HepG2 (cell line): ENCODE data around the gene AGXT. TPM values are rescaled to one million over a fixed set of nuclear protein-coding genes. Genes with fewer than 3 reads are reported as not detected.

Source experiments
- ADNP ChIP-seq: sonication (generic); formaldehyde crosslinking; IDR thresholded peaks from 2 replicates; pipeline ENCODE4 v1.4.0; 2020; ENCODE audit warnings: missing genetic modification reagents
- ARNT ChIP-seq: fragments of 450-650 bp; IDR thresholded peaks from 2 replicates; pipeline ENCODE4 v1.6.1; 2017
- ARNT2 ChIP-seq: sonication (generic); formaldehyde crosslinking; IDR thresholded peaks from 2 replicates; pipeline ENCODE4 v1.8.0; 2022; ENCODE audit warnings: mild to moderate bottlenecking, low read depth, missing genetic modification reagents, moderate library complexity
- CHCHD3 ChIP-seq: sonication (generic); formaldehyde crosslinking; IDR thresholded peaks from 2 replicates; pipeline ENCODE4 v1.8.0; 2022; ENCODE audit warnings: mild to moderate bottlenecking, missing genetic modification reagents, moderate library complexity
- DNMT3B ChIP-seq: conservative IDR thresholded peaks from 2 replicates; pipeline ENCODE4 v1.6.1; 2016; ENCODE audit warnings: missing biosample characterization, control low read depth
- GLI4 ChIP-seq: sonication (generic); formaldehyde crosslinking; IDR thresholded peaks from 2 replicates; pipeline ENCODE4 v1.5.1; 2020; ENCODE audit warnings: missing genetic modification reagents, mild to moderate bottlenecking, moderate library complexity, borderline replicate concordance
- KDM4B ChIP-seq: sonication (generic); formaldehyde crosslinking; IDR thresholded peaks from 2 replicates; pipeline ENCODE4 v1.4.0; 2020; ENCODE audit warnings: missing genetic modification reagents
- MAFF ChIP-seq: IDR thresholded peaks from 2 replicates; pipeline ENCODE4 v1.6.1; 2011; ENCODE audit warnings: low read depth, low read length, improper control_type of control experiment
- RBM22 ChIP-seq: fragments of 200-400 bp; formaldehyde crosslinking; optimal IDR thresholded peaks from 2 replicates; pipeline ENCODE3; 2017; ENCODE audit warnings: mild to moderate bottlenecking, low read length, moderate library complexity
- SATB2 ChIP-seq: sonication (generic); formaldehyde crosslinking; IDR thresholded peaks from 2 replicates; pipeline ENCODE4 v1.5.0; 2020; ENCODE audit warnings: missing genetic modification reagents
- SOX5 ChIP-seq: IDR thresholded peaks from 2 replicates; pipeline ENCODE4 v1.6.1; 2016; ENCODE audit warnings: borderline replicate concordance
- TEAD3 ChIP-seq: optimal IDR thresholded peaks from 2 replicates; pipeline ENCODE3; 2016; ENCODE audit warnings: borderline replicate concordance
- THAP11 ChIP-seq: IDR thresholded peaks from 2 replicates; pipeline ENCODE4 v1.6.1; 2016; ENCODE audit warnings: missing biosample characterization, missing genetic modification reagents
- ZNF263 ChIP-seq: sonication (generic); formaldehyde crosslinking; IDR thresholded peaks from 2 replicates; pipeline ENCODE4 v1.4.0; 2020; ENCODE audit warnings: missing genetic modification reagents
- ZNF337 ChIP-seq: sonication (generic); formaldehyde crosslinking; IDR thresholded peaks from 2 replicates; pipeline ENCODE4 v1.5.1; 2020; ENCODE audit warnings: missing genetic modification reagents, low read depth, mild to moderate bottlenecking, borderline replicate concordance
- ZNF615 ChIP-seq: sonication (generic); formaldehyde crosslinking; IDR thresholded peaks from 2 replicates; pipeline ENCODE4 v1.5.0; 2020; ENCODE audit warnings: mild to moderate bottlenecking, missing genetic modification reagents, borderline replicate concordance
- ZNF878 ChIP-seq: sonication (generic); formaldehyde crosslinking; IDR thresholded peaks from 2 replicates; pipeline ENCODE4 v1.8.1; 2023; ENCODE audit warnings: mild to moderate bottlenecking, missing genetic modification reagents, moderate library complexity
- ZSCAN29 ChIP-seq: sonication (generic); formaldehyde crosslinking; conservative IDR thresholded peaks from 2 replicates; pipeline ENCODE4 v1.4.0; 2020; ENCODE audit warnings: mild to moderate bottlenecking, missing genetic modification reagents
- ZSCAN30 ChIP-seq: sonication (generic); formaldehyde crosslinking; IDR thresholded peaks from 2 replicates; pipeline ENCODE4 v1.5.0; 2020; ENCODE audit warnings: mild to moderate bottlenecking, missing genetic modification reagents
- polyA plus RNA-seq, 8 experiments: library from polyadenylated mRNA; depleted of rRNA in 3 of 8; stranded (reverse) in 7 of 8; unstranded in 1 of 8; fragments of >200 nt; fragmentation: Illumina TruSeq in 4 of 8; extraction: Trizol in 4 of 8; gene quantifications; 2 replicates each; pipeline versions ENCODE4 v1.2.1 to v1.2.3, GENCODE V29; 2011 to 2016; ENCODE audit warnings: low read depth in 4 of 8, missing spikeins in 1 of 8, mixed read lengths in 1 of 8; ENCODE audit not compliant: insufficient read depth in 1 of 8
- total RNA-seq, 5 experiments: library from RNA; depleted of rRNA; stranded (reverse); fragments of >200 nt; fragmentation: Illumina TruSeq; extraction: Trizol; gene quantifications; 2 replicates each; pipeline ENCODE4 v1.2.3, GENCODE V29; 2016; ENCODE audit warnings: low read depth in 1 of 5
- TF ChIP-seq, protein P1 (sequence below): fragments of 450-650 bp; IDR thresholded peaks from 2 replicates; pipeline ENCODE4 v1.6.1; 2016
- TF ChIP-seq, protein P2 (sequence below): sonication (generic); formaldehyde crosslinking; IDR thresholded peaks from 2 replicates; pipeline ENCODE4 v1.4.0; 2020; ENCODE audit warnings: mild to moderate bottlenecking, missing genetic modification reagents, borderline replicate concordance
- TF ChIP-seq, protein P3 (sequence below): IDR thresholded peaks from 2 replicates; pipeline ENCODE4 v1.6.1; 2016; ENCODE audit warnings: missing compliant biosample characterization, missing genetic modification reagents, borderline replicate concordance

The AGXT gene
- total and polyA plus RNA-seq, 2 of the 13 experiments (the other 11 are each of a cell fraction or from before 2014, with no cell fraction given) = 41.9 to 96.1 TPM

DNA sequence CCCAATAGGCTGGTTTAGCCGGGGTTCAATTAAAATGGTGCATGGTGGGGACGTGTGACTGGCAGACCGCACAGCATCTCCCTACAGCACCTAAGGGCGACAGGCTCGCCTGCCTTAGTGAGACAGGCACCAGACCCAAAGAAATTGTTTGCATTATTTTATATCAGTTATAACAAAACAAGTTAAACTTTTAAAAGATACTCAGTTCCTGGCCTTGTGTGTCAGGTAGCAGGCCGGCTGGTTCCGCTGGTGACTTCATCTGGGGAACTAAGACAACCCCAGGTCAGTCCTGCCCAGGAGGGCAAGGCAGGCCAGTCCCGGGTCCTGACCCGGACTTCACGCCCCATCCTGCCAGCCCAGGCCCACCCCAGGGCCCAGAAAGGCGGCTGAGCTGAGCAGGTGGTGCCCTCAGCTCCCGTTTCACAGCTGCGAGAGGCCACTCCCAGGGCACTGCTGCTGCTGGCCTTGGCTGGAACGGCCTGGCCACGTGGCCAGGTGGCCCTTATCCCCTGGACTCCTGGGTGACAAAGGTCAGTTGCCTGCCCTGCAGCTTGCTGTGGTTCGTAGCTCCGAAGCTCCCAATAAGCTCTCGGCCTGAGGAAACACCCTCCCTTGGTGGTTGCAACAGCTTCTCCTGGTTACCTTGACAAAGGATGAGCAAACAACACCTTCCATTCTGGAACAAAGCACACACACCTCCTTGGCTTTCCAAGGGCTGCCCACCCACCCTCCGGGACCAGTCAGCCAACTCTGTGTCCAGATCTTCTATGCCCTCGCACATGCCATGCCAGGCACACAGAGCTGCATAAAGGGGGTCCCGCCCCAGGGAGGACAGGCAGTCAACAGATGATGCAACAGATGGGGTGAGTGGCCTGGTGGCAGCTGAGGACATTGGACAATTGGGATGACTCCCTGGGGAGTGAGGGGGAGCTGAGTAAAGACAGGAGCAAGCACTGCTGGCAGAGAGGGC, 11.3 kb upstream of the AGXT start (continued):
- TF ChIP-seq ZNF337 = peak; percentile 97; the same call in 1 of the 2 replicates
- TF ChIP-seq MAFF = no peak
- TF ChIP-seq ZSCAN30 (CRISPR knock-in tag) = peak; percentile 88; the same call in 1 of the 2 replicates
- TF ChIP-seq RBM22 = no peak
- TF ChIP-seq TEAD3 = peak; percentile 80
- TF ChIP-seq, protein P1, sequence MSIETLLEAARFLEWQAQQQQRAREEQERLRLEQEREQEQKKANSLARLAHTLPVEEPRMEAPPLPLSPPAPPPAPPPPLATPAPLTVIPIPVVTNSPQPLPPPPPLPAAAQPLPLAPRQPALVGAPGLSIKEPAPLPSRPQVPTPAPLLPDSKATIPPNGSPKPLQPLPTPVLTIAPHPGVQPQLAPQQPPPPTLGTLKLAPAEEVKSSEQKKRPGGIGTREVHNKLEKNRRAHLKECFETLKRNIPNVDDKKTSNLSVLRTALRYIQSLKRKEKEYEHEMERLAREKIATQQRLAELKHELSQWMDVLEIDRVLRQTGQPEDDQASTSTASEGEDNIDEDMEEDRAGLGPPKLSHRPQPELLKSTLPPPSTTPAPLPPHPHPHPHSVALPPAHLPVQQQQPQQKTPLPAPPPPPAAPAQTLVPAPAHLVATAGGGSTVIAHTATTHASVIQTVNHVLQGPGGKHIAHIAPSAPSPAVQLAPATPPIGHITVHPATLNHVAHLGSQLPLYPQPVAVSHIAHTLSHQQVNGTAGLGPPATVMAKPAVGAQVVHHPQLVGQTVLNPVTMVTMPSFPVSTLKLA = peak; percentile 83
- no peak for TF ChIP-seq ARNT
- peak; percentile 98 for TF ChIP-seq ARNT2
- TF ChIP-seq ADNP (CRISPR knock-in tag) = 0 out of 2 replicates have a peak, but pooled peaks have one; percentile 61
- peak; percentile 99 for TF ChIP-seq ZNF878 (CRISPR knock-in tag)
- TF ChIP-seq ZSCAN29 = no peak; the same call in 1 of the 2 replicates
- TF ChIP-seq SOX5 = peak; percentile 95
- TF ChIP-seq, protein P2, sequence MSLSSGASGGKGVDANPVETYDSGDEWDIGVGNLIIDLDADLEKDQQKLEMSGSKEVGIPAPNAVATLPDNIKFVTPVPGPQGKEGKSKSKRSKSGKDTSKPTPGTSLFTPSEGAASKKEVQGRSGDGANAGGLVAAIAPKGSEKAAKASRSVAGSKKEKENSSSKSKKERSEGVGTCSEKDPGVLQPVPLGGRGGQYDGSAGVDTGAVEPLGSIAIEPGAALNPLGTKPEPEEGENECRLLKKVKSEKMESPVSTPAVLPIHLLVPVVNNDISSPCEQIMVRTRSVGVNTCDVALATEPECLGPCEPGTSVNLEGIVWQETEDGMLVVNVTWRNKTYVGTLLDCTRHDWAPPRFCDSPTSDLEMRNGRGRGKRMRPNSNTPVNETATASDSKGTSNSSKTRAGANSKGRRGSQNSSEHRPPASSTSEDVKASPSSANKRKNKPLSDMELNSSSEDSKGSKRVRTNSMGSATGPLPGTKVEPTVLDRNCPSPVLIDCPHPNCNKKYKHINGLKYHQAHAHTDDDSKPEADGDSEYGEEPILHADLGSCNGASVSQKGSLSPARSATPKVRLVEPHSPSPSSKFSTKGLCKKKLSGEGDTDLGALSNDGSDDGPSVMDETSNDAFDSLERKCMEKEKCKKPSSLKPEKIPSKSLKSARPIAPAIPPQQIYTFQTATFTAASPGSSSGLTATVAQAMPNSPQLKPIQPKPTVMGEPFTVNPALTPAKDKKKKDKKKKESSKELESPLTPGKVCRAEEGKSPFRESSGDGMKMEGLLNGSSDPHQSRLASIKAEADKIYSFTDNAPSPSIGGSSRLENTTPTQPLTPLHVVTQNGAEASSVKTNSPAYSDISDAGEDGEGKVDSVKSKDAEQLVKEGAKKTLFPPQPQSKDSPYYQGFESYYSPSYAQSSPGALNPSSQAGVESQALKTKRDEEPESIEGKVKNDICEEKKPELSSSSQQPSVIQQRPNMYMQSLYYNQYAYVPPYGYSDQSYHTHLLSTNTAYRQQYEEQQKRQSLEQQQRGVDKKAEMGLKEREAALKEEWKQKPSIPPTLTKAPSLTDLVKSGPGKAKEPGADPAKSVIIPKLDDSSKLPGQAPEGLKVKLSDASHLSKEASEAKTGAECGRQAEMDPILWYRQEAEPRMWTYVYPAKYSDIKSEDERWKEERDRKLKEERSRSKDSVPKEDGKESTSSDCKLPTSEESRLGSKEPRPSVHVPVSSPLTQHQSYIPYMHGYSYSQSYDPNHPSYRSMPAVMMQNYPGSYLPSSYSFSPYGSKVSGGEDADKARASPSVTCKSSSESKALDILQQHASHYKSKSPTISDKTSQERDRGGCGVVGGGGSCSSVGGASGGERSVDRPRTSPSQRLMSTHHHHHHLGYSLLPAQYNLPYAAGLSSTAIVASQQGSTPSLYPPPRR (CRISPR knock-in tag) = peak; percentile 95
- TF ChIP-seq ZNF615 (CRISPR knock-in tag) = 0 out of 2 replicates have a peak, but pooled peaks have one; percentile 48
- peak; percentile 89; the same call in 1 of the 2 replicates for TF ChIP-seq GLI4 (CRISPR knock-in tag)
- TF ChIP-seq THAP11 (CRISPR knock-in tag) = peak; percentile 87
- peak; percentile 99 for TF ChIP-seq ZNF263
- peak; percentile 88; the same call in 1 of the 2 replicates for TF ChIP-seq KDM4B (CRISPR knock-in tag)
- TF ChIP-seq, protein P3, sequence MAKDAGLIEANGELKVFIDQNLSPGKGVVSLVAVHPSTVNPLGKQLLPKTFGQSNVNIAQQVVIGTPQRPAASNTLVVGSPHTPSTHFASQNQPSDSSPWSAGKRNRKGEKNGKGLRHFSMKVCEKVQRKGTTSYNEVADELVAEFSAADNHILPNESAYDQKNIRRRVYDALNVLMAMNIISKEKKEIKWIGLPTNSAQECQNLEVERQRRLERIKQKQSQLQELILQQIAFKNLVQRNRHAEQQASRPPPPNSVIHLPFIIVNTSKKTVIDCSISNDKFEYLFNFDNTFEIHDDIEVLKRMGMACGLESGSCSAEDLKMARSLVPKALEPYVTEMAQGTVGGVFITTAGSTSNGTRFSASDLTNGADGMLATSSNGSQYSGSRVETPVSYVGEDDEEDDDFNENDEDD (CRISPR knock-in tag) = peak; percentile 95
- TF ChIP-seq DNMT3B (CRISPR knock-in tag) = peak; percentile 86; the same call in 1 of the 2 replicates
- TF ChIP-seq CHCHD3 (CRISPR knock-in tag) = no peak
- TF ChIP-seq SATB2 (CRISPR knock-in tag) = peak; percentile 97; the same call in 1 of the 2 replicates
